LNCaP clone FGC (cell line): ENCODE data around the gene ATP8A2.

Experiments
- DNase-seq: peaks from one replicate; pipeline ENCODE4 v3.0.0-alpha.2; 2011; ENCODE audit warnings: low read depth
- H3K4me3 ChIP-seq: 2 replicates; pipeline ENCODE4 v1.5.1; 2011; ENCODE audit warnings: mild to moderate bottlenecking, low read depth, low read length, control low read depth
- TF ChIP-seq, protein P1 (sequence below): IDR thresholded peaks from 2 replicates; pipeline ENCODE4 v1.5.1; 2012; ENCODE audit warnings: mild to moderate bottlenecking; ENCODE audit not compliant: control insufficient read depth, insufficient read depth; ENCODE audit errors: extremely low read depth

Gene ATP8A2

DNA sequence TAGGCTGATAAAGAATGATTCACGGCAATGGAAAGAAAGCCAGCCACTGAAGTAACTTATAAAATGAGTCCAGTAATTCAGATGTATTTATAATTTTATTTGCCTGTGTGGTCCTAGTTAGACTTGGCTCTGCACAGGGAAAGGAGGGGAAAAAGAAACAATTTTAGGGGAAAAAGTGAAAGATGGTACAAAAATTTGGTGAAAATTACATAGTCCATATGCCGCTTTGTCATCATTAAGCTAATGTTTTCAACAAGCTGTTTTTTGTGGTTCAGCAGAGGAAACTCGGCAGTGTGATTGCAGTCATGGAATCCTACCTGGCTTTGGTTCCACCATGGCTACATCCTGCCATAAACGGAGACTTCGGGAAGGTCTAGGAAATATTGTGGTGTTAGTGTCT lies 301.9 kb downstream of the ATP8A2 start:
- TF ChIP-seq, protein P1, sequence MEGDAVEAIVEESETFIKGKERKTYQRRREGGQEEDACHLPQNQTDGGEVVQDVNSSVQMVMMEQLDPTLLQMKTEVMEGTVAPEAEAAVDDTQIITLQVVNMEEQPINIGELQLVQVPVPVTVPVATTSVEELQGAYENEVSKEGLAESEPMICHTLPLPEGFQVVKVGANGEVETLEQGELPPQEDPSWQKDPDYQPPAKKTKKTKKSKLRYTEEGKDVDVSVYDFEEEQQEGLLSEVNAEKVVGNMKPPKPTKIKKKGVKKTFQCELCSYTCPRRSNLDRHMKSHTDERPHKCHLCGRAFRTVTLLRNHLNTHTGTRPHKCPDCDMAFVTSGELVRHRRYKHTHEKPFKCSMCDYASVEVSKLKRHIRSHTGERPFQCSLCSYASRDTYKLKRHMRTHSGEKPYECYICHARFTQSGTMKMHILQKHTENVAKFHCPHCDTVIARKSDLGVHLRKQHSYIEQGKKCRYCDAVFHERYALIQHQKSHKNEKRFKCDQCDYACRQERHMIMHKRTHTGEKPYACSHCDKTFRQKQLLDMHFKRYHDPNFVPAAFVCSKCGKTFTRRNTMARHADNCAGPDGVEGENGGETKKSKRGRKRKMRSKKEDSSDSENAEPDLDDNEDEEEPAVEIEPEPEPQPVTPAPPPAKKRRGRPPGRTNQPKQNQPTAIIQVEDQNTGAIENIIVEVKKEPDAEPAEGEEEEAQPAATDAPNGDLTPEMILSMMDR: no peak
- no peak for DNase-seq
- no peak overlapping the region for H3K4me3 ChIP-seq

DNA sequence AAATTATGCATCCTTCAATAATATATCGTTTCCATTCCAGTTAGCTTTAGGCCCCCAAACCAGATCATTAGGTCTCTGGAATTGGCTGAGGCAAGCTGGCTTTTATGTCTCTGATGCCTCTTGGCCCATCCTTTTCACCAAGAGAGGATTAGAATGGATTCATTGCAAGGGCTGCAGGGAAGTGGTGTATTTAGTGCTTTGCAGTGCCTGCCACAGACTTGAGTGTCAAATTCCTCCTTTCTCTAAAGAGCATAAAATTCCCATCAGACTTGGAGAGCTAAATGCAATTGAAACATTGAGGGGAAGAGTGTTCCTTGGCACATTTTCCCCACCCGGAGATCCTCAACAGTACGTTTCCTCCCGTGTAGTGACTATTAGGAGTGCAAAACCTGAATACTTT lies 302.6 kb downstream of the ATP8A2 start:
- TF ChIP-seq, protein P1: no peak
- H3K4me3 ChIP-seq: no peak overlapping the region
- no peak for DNase-seq

DNA sequence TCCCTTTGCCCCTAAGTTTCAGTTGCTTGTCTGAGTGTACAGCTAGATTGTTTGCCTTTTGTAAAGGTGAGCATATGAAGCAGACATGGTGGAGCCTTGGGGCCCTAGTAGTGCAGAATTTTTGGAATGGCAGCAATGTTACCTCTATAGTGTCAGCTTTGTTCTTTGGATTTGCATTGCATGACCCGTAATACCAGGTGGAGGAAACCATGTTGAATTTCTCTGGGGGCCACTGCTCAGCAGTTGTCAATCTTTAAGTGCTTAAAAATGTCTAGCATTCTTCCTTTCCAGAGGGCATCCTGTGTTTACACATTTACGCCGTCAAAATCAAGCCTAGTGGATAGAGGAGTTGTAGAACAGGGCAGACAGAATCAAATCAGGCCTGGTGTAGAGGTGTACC lies 303.3 kb downstream of the ATP8A2 start:
- DNase-seq: no peak
- H3K4me3 ChIP-seq: no peak overlapping the region
- TF ChIP-seq, protein P1: no peak

DNA sequence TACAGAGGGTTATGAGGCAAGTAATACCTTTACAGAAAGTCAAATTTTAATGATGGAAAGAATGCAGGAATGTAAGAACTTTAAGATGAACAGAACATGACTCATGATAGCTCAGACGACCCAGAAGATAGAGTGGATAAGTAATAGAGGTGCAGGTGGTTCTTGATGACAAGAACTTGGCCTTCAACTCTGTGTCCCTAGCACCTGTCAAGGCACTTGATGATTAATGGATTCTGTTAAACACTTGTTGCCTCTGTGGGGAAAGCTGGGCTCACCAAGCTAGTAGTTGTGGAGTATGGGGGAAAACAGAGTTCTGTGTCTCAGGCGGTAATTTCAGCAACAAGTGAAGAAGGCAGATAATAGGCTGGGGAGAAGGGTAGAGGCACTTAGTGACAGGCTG lies 306.2 kb downstream of the ATP8A2 start:
- TF ChIP-seq, protein P1: no peak
- no peak overlapping the region for H3K4me3 ChIP-seq
- DNase-seq: no peak

DNA sequence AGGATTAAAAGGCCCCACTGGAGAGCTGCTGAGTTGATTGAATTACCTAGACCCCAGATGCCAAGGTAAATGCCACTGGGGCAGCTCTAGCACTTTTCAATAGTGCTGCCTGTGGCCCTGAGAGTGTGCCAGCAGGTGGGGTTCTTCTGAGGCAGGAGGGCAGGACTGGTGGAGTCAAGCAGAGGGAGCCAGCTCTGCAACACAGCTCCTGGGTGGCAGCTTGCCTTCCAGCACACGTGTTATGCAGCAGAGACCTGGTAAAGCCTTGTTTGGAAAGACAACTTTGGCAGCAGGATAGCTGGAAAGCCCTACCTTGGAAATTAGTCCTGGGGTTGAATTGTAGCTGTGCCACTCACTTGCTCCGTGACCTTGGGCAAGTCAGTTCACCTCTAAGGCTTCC lies 306.6 kb downstream of the ATP8A2 start:
- DNase-seq: no peak

DNA sequence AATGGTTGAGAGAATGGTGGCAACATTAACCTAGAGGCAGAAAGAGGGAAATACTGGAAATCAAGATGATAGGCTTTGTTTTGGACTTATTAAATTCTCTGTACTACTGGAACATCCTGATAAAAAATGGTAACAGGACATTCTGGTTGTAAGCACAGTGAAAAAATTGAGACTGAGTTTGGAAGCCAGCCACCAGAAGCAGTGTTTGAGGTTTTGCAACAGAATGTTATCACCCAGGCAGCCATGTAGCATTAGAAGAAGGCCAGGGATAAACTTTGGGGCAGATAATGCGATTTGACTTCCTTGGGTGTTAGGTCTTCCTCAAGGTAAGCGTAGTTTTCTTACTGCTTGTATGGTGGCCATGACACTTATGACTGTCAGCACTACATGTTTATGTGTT lies 307.4 kb downstream of the ATP8A2 start:
- no peak overlapping the region for H3K4me3 ChIP-seq

More for the DNA sequence above, 306.6 kb downstream of the ATP8A2 start:
- TF ChIP-seq, protein P1: no peak
- no peak overlapping the region for H3K4me3 ChIP-seq

DNA sequence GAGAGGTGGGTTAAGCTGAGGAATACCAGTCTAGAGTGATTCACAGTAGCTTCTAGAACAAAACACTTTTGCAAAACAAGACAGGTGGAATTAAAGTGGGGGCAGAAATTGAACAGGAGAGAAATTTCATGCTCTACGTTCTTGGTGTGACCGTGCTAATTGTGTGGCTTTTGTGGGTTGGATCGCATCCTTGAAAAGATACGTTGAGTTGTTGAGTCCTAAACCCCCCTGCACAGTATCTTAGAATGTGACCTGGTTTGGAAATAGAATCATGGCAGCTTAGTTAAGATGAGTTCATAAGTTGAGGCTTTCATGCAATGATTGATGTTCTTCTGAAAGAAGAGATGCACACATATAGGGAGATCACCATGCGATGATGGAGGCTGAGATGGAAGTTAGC lies 308.2 kb downstream of the ATP8A2 start:
- TF ChIP-seq, protein P1: no peak
- no peak for DNase-seq
- no peak overlapping the region for H3K4me3 ChIP-seq

More for the DNA sequence above, 307.4 kb downstream of the ATP8A2 start:
- DNase-seq: no peak
- TF ChIP-seq, protein P1: no peak
